D721Med (cell line): Measurements from ENCODE around the gene MCTP1.

Experiments used
- DNase-seq: peaks from one replicate; pipeline ENCODE4 v3.0.0; 2011; ENCODE audit warnings: low spot score; ENCODE audit not compliant: insufficient read length
- FAIRE-seq: peaks from 2 replicates; lab custom pipeline; 2011; peaks lifted over from hg19 to GRCh38; lab: Jason Lieb, UNC
- TF ChIP-seq, protein P1 (sequence below): IDR thresholded peaks from 2 replicates; pipeline ENCODE4 v1.5.1; 2012; ENCODE audit warnings: mild to moderate bottlenecking, control low read depth; ENCODE audit not compliant: insufficient read depth; ENCODE audit errors: missing control alignments

MCTP1 gene

GRCh38 chr5:94870511-94871183 is 414.2 kb downstream of the MCTP1 start:
- TF ChIP-seq, protein P1, sequence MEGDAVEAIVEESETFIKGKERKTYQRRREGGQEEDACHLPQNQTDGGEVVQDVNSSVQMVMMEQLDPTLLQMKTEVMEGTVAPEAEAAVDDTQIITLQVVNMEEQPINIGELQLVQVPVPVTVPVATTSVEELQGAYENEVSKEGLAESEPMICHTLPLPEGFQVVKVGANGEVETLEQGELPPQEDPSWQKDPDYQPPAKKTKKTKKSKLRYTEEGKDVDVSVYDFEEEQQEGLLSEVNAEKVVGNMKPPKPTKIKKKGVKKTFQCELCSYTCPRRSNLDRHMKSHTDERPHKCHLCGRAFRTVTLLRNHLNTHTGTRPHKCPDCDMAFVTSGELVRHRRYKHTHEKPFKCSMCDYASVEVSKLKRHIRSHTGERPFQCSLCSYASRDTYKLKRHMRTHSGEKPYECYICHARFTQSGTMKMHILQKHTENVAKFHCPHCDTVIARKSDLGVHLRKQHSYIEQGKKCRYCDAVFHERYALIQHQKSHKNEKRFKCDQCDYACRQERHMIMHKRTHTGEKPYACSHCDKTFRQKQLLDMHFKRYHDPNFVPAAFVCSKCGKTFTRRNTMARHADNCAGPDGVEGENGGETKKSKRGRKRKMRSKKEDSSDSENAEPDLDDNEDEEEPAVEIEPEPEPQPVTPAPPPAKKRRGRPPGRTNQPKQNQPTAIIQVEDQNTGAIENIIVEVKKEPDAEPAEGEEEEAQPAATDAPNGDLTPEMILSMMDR = no peak
- DNase-seq (no peak), FAIRE-seq (no peak)

DNA sequence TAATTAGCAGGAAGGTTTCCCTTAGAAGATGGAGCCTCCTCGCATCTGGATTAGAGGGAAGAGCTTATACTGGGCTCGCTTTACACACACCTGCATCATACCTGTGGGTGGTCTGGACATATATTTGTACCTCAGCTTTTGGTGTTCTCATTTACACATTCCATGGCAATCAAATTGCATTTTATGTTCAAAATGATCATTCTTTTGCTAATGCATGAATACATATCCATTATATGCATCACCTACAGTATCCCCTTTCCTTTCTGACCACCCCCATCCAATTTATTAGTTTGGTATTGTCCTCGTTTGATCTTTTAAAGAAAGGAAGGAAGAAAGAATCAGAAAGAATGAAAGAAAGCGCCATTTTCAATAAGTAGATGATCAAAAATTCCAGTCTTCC is 415.0 kb downstream of the MCTP1 start:
- FAIRE-seq = no peak
- DNase-seq = no peak
- TF ChIP-seq, protein P1 = no peak

DNA sequence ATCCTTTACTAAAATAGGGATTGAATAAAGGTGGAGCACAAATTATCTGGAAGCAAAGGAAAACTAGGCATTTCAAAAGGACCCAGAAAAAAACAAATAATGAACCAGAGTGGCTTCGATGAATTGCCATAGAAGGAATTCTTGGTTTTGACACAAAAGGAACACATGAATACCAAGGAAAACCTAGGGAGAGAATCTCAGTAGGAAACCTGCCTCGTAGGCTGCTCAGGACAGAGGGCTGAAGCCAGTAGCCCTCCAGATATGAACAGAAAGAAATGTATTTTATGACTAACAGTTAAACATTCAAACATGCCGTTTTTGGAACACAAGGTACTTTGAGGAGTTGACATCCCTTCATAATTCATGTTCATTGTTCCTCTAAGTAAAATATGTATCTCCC is 420.9 kb downstream of the MCTP1 start:
- no peak for FAIRE-seq
- DNase-seq = no peak
- TF ChIP-seq, protein P1 = no peak

DNA sequence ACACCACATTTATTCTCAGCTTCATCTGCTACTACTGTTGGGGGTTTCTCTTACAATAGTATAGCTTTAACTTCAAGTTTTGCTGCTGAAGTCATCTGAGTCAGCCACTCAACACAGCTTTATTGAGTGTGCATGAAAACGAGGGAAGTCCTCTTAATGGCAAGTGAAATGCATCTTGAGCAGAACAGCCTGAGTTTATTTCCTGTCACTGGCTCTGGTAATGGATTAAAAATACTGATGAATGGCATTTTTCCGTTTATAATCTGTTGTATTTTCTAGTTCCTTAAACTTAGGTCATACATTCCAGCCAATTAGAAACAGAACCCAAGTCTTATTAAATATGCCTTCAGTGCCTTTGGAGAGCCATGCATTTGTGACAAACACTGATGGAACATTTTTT is 427.8 kb downstream of the MCTP1 start:
- TF ChIP-seq, protein P1 = no peak
- FAIRE-seq = no peak
- no peak for DNase-seq

DNA sequence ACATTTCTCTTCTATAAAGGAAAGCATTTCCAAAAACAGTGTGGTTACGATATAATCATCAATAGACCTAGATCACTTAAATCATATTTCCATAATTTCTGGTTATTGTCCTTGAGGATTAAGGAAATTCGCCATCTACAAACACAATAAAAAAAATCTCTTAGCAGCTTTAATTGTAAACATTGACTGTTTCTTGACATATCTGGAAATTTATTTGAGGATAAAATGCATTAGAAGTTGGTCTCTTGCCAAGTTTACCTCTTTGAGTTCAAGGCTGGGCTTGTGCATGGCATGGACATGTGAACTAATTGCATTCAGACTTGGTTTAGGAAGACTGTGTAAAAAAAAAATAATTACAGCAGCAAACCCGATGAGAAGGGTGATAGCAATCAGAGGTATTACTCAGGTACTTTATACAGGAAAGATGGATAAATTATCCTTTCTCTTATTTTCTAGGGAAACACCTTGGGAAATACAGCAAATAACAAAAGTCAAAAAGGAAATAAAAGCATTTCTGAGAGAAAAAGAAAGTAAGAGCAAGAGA is 428.6 kb downstream of the MCTP1 start:
- TF ChIP-seq, protein P1 = no peak
- FAIRE-seq = no peak
- DNase-seq = no peak

DNA sequence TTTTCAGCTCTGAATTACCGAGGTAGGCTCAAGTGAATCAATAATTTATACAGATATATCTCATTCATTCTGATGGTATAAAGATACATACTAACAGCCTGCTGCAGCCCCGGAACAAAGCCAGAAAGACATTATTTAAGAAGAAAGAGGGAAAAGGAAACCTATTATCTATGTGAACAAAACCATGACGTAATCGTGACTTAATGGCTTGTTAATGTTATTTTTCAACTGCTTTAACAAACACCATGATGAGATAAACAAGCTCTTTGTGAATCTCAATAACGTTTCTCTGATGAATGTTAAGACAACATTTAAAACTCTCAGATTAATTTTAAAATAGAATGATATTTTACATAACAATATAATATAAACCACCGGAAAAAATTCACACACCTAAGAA is 429.4 kb downstream of the MCTP1 start:
- DNase-seq (no peak), FAIRE-seq (no peak)
- TF ChIP-seq, protein P1 = no peak

- no peak for FAIRE-seq
- no peak for DNase-seq
- TF ChIP-seq, protein P1 = no peak
These were observed 431.8 kb downstream of the MCTP1 start for GRCh38 chr5:94853120-94853519.
